Pons (tissue), 1 donor: ENCODE data around the gene WAPL.

Experiments used
- DNase-seq: peaks from one replicate; pipeline ENCODE4 v3.0.0-alpha.2; 2016; ENCODE audit warnings: low spot score

Gene WAPL

DNA sequence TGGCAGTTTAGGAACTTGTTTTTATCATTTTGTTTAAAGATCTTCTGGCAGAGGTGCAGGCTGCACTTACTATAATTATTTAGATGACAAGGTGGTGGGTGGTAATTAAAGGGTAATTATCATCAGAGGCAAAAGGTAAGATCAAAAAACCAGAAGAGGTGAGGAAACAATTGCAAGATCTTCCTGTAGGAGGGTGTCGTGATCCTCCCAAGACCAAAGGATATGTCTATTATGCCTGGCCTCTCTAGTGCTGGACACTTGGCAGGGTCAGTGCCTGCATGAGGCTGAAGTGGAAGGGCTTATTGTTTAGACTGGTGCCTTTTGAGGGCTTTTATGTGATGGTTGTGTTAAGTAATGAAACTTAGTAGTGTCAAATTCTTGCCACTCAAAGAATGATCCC lies 1.8 kb upstream of the WAPL start:
- DNase-seq: peak; percentile 62

DNA sequence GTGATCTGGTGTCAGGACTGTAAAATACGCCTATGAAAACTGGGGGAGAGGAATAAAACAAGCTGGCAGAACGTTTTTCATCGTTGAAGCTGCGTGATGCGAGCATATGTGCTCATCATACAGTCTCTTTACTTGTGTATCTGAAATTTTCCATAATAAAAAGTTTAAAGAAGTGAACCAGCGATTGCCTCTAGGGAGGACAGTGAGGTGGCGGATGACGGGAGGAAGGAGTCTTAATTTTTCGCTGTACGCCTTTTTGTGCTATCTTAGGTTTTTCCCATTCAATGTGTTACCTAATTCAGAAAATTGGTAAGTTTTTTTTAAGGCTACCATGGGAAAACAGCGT lies 891 bp upstream of the WAPL start:
- DNase-seq: no peak

DNA sequence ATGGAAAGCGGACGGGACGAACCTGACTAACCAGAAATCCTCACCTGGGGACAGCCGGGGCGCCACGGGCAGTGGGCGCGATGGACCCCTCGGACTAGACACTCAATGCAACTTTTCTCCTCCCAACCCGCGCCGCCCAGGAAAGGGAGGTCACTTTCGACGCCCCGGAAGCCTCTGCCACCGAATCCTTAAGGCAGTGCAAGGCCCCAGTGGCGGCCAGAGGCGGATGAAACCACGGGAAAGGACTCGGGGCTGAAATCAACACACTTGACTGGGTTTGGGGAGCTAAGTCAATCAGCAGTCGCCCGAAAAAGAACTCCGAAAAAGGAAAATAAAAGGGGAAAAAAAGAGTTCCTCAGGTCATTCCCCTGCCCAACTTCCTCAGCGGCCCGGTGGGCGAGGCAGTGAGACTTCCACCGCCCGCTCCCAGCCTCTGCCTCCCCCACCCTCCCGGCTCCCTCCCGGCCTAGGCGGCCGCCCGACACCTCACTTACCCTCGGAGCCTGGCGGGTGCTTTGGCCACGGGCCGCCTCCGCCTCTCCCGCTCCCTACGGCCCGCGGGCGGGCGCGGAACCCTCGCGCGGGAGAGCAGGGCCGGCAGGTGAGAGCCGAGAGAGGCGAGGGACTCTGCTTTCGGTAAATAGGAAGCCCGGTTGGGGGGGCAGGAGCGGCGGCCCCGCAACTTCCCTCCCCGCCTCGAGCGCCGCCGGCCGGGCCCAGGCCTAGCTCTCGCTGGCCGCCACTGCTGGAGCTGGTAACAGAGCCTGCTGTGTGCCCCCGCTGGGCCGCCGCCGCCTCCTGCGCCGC lies 518 bp downstream of the WAPL start:
- DNase-seq: peak; percentile 34

- no peak for DNase-seq
Measured at GRCh38 chr10:86518781-86519180, 2.8 kb downstream of the WAPL start.

- no peak for DNase-seq
Measured at GRCh38 chr10:86512137-86512536, 9.5 kb downstream of the WAPL start.

- no peak for DNase-seq
Measured at GRCh38 chr10:86511027-86511865, 10.3 kb downstream of the WAPL start.

GRCh38 chr10:86509145-86509544 lies 12.4 kb downstream of the WAPL start:
- DNase-seq: no peak

GRCh38 chr10:86508217-86508616 lies 13.4 kb downstream of the WAPL start:
- DNase-seq: no peak

DNA sequence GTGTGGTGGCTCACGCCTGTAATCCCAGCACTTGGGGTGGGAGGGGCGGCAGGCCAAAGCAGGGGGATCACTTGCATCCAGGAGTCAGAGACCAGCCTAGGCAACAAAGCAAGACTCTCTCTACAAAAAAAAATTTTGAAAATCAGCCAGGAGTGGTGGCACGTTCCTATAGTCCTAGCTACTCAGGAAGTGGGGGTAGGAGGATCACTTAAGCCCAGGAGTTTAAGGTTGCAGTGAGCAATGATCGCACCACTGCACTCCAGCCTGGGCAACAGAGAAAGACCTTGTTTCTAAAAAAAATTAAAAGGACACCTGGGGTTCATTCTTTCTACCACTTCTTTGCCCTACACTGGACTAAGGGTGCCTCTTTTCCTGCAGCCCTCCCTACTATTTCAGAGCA lies 15.1 kb downstream of the WAPL start:
- no peak for DNase-seq

GRCh38 chr10:86506062-86506461 lies 15.5 kb downstream of the WAPL start:
- no peak for DNase-seq

GRCh38 chr10:86504510-86504909 lies 17.1 kb downstream of the WAPL start:
- no peak for DNase-seq

GRCh38 chr10:86500846-86501245 lies 20.7 kb downstream of the WAPL start:
- no peak for DNase-seq

DNA sequence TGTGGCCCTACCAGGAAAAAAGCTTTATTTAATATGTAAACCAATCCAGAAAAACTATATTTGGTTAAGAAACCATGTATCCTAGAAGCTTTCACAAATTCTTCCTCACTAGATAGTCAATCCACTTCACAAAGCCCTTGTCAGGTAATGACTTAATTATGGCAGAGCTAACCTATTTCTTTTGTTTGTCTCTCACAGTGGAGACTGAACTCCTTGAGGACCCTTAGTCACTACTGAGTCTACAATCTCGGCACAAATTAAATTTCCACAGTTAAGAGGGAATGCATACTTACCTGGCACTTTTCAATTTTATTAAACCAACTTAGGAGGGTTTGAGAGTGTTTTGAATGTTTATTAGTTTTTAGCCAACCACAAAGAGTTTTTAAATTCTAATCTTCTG lies 23.0 kb downstream of the WAPL start:
- no peak for DNase-seq

GRCh38 chr10:86497621-86498020 lies 24.0 kb downstream of the WAPL start:
- no peak for DNase-seq

DNA sequence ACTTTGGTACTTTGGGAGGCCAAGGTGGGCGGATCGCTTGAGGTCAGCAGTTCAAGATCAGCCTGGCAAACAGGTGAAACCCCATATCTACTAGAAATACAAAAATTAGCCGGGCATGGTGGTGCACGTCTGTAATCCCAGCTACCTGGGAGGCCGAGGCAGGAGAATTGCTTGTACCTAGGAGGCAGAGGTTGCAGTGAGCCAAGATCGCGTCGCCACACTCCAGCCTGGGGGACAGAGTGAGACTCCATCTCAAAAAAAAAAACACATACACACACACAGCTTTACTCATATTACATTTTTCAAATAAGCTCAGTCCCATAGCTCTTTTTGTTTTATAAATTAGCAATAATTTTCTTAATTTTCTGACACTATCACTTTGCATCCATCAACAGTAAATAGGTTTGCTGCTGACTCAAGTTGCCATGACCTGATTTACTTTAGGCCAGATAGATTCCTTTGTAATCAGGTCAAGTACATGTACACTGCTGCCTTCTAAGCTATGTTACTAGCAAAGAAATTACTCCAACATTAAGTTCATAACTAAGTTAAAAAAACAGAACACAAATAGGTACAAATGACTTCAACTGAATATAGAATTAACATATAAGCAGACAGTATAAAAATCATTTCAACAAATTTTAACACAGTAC lies 31.5 kb downstream of the WAPL start:
- no peak for DNase-seq

DNA sequence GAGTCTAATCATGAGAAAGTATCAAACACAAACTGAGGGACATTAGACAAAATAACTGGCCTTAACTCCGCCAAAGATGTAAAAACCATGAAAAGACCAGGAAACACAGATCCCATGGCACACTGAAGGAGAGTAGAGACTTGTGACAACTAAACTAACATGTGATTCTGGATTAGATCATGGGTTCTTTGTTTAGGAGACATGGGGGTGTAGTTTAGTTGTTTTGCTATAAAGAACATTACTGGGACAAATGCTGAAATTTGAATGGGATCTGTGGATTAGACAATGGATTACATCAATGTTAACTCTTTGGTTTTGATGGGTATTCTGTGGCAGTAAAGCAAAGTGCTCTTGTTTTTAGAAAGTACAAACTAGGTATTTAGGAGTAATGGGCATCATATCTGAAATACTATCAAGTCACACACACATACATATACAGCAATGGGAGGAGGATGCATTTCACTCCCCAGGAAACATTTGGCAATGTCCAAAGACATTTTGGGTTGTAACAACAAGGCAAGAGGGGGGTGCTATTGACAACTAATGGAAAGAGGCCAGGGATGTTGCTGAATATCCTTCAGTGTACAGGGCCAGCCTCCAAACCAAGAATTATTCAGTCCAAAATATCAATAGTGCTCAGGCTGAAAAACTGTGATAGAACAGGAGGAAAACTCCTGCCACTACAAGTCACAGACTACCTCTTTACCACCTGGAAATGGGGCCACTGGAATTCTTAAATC lies 32.4 kb downstream of the WAPL start:
- DNase-seq: peak; percentile 81

- no peak for DNase-seq
Measured at GRCh38 chr10:86486856-86487255, 34.7 kb downstream of the WAPL start.

GRCh38 chr10:86483664-86484063 lies 37.9 kb downstream of the WAPL start:
- DNase-seq: no peak

DNA sequence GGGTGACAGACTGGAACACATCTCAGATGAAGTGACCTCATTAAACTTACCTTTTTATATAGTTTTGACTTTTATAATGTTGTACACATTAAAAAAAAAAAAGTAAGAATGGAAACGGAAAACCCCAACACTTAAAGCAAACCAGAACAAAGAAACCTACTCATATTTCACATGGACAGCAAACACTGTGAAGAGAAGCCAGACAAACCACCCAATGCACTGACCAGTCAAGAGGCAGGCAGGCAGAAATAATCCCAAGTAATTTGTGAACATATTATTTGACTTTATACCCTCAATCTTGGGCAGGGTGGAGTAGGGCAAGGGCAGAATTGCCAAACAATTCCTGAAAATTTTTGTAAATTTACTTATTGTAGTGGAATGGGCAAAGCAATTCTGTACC lies 39.8 kb downstream of the WAPL start:
- DNase-seq: peak; percentile 12

GRCh38 chr10:86480571-86480970 lies 41.0 kb downstream of the WAPL start:
- DNase-seq: no peak

- DNase-seq: no peak
Measured at GRCh38 chr10:86472061-86472460, 49.5 kb downstream of the WAPL start.
